SK-N-SH treated with all-trans-retinoic acid at 6 μM for 48 hours (cell line): ENCODE measurements around the gene IFNL2.

Source experiments
- ATAC-seq: fragments of 200-7000 bp; cut with Tn5 transposase; 3 replicates; pipeline ENCODE4 v1.9.1; 2020; ENCODE audit warnings: mild to moderate bottlenecking, moderate library complexity
- ARNTL ChIP-seq: fragments of 450-650 bp; formaldehyde crosslinking; IDR thresholded peaks from 2 replicates; pipeline ENCODE4 v1.5.0; 2020; ENCODE audit warnings: low read depth, mild to moderate bottlenecking, moderate library complexity, borderline replicate concordance
- CREB5 ChIP-seq: fragments of 250-450 bp; sonication (Bioruptor Pico); IDR thresholded peaks from 2 replicates; pipeline ENCODE4 v1.5.1; 2020; ENCODE audit warnings: low read depth, mild to moderate bottlenecking, moderate library complexity
- CSDC2 ChIP-seq: fragments of 250-450 bp; sonication (Bioruptor Pico); IDR thresholded peaks from 2 replicates; pipeline ENCODE4 v1.5.0; 2020; ENCODE audit warnings: mild to moderate bottlenecking, moderate library complexity
- CSRNP3 ChIP-seq: fragments of 250-450 bp; sonication (Bioruptor Pico); IDR thresholded peaks from 2 replicates; pipeline ENCODE4 v1.5.1; 2021; ENCODE audit warnings: mild to moderate bottlenecking, moderate library complexity
- ESRRG ChIP-seq: fragments of 250-450 bp; sonication (Bioruptor Pico); IDR thresholded peaks from 2 replicates; pipeline ENCODE4 v1.6.1; 2021; ENCODE audit warnings: mild to moderate bottlenecking
- GLIS3 ChIP-seq: fragments of 250-450 bp; sonication (Bioruptor Pico); IDR thresholded peaks from 2 replicates; pipeline ENCODE4 v1.5.0; 2020; ENCODE audit warnings: mild to moderate bottlenecking, moderate library complexity
- ISL1 ChIP-seq: fragments of 250-450 bp; sonication (Bioruptor Pico); IDR thresholded peaks from 2 replicates; pipeline ENCODE4 v2.1.2; 2022; ENCODE audit warnings: mild to moderate bottlenecking, moderate library complexity
- OSR1 ChIP-seq: fragments of 250-450 bp; sonication (Bioruptor Pico); IDR thresholded peaks from 2 replicates; pipeline ENCODE4 v1.8.0; 2022; ENCODE audit warnings: moderate library complexity, mild to moderate bottlenecking, inconsistent platforms
- PATZ1 ChIP-seq: fragments of 250-450 bp; sonication (Bioruptor Pico); IDR thresholded peaks from 2 replicates; pipeline ENCODE4 v1.8.0; 2020; ENCODE audit warnings: mild to moderate bottlenecking, moderate library complexity, borderline replicate concordance
- POU6F1 ChIP-seq: fragments of 250-450 bp; sonication (Bioruptor Pico); IDR thresholded peaks from 2 replicates; pipeline ENCODE4 v1.8.0; 2021; ENCODE audit warnings: low read depth, mild to moderate bottlenecking, moderate library complexity, borderline replicate concordance
- PPARA ChIP-seq: fragments of 250-450 bp; sonication (Bioruptor Pico); IDR thresholded peaks from 2 replicates; pipeline ENCODE4 v1.5.0; 2020; ENCODE audit warnings: mild to moderate bottlenecking, borderline replicate concordance
- SNAI2 ChIP-seq: fragments of 250-450 bp; sonication (Bioruptor Pico); IDR thresholded peaks from 2 replicates; pipeline ENCODE4 v1.5.0; 2020; ENCODE audit warnings: mild to moderate bottlenecking, moderate library complexity
- TCF4 ChIP-seq: fragments of 250-450 bp; sonication (Bioruptor Pico); IDR thresholded peaks from 2 replicates; pipeline ENCODE4 v1.8.0; 2021; ENCODE audit warnings: mild to moderate bottlenecking, moderate library complexity, borderline replicate concordance
- TOX ChIP-seq: fragments of 250-450 bp; sonication (Bioruptor Pico); IDR thresholded peaks from 2 replicates; pipeline ENCODE4 v1.8.0; 2021; ENCODE audit warnings: mild to moderate bottlenecking, moderate library complexity, borderline replicate concordance
- ZFP3 ChIP-seq: fragments of 250-450 bp; sonication (Bioruptor Pico); IDR thresholded peaks from 2 replicates; pipeline ENCODE4 v1.5.0; 2020; ENCODE audit warnings: mild to moderate bottlenecking, moderate library complexity
- ZNF70 ChIP-seq: fragments of 450-650 bp; formaldehyde crosslinking; IDR thresholded peaks from 2 replicates; pipeline ENCODE4 v1.5.0; 2020; ENCODE audit warnings: mild to moderate bottlenecking, moderate library complexity
- ZNF8 ChIP-seq: fragments of 450-650 bp; formaldehyde crosslinking; IDR thresholded peaks from 2 replicates; pipeline ENCODE4 v1.5.0; 2020; ENCODE audit warnings: mild to moderate bottlenecking, moderate library complexity

IFNL2 gene

GRCh38 chr19:39296055-39296645 lies 28.0 kb downstream of the IFNL2 start, which contains the start of gene IFNL1:
Gene IFNL1 (plus strand): TSS chr19:39296407. CDS start chr19:39296422, 15 bp downstream.
- ATAC-seq = no peak

GRCh38 chr19:39296906-39297305 lies 28.7 kb downstream of the IFNL2 start:
- ATAC-seq = no peak
- TF ChIP-seq ZFP3 (CRISPR knock-in tag) (no peak), CREB5 (CRISPR knock-in tag) (no peak), CSRNP3 (CRISPR knock-in tag) (no peak), ESRRG (CRISPR knock-in tag) (no peak), SNAI2 (CRISPR knock-in tag) (no peak)

More at GRCh38 chr19:39296055-39296645, 28.0 kb downstream of the IFNL2 start, which contains the start of gene IFNL1:
- TF ChIP-seq ZNF70 = no peak
- TF ChIP-seq ZFP3 (CRISPR knock-in tag) = no peak
- TF ChIP-seq ARNTL (CRISPR knock-in tag) = no peak
- TF ChIP-seq OSR1 (CRISPR knock-in tag) = no peak
- no peak for TF ChIP-seq CREB5 (CRISPR knock-in tag)
- TF ChIP-seq SNAI2 (CRISPR knock-in tag) = no peak
- TF ChIP-seq ISL1 (CRISPR knock-in tag) = no peak
- no peak for TF ChIP-seq PATZ1 (CRISPR knock-in tag)
- TF ChIP-seq ZNF8 (CRISPR knock-in tag) = no peak
- TF ChIP-seq TOX (CRISPR knock-in tag) = no peak
- no peak for TF ChIP-seq CSDC2 (CRISPR knock-in tag)
- TF ChIP-seq PPARA (CRISPR knock-in tag) = no peak

GRCh38 chr19:39297931-39298634 lies 29.9 kb downstream of the IFNL2 start:
- ATAC-seq = no peak
- TF ChIP-seq CSRNP3 (CRISPR knock-in tag) = no peak
- no peak for TF ChIP-seq PATZ1 (CRISPR knock-in tag)
- no peak for TF ChIP-seq GLIS3
- TF ChIP-seq CSDC2 (CRISPR knock-in tag) = no peak
- no peak for TF ChIP-seq TCF4 (CRISPR knock-in tag)
- no peak for TF ChIP-seq POU6F1 (CRISPR knock-in tag)
